H1 (cell line): ENCODE measurements around the gene DPEP2NB. TPM values are rescaled to one million over a fixed set of nuclear protein-coding genes. Genes with fewer than 3 reads are reported as not detected.

Experiments
- ASH2L ChIP-seq: fragments of 200-600, 300-600 bp; sonication (generic); IDR thresholded peaks from one replicate; pipeline ENCODE4 v1.7.1; 2017; ENCODE audit warnings: low read length
- EP300 ChIP-seq, 2 experiments: IDR thresholded peaks; 1 replicate in 1 of 2; 2 replicates in 1 of 2; pipeline ENCODE4 v1.6.1; 2011 to 2012; ENCODE audit warnings: low read depth in 2 of 2, low read length in 2 of 2, mild to moderate bottlenecking in 2 of 2, borderline replicate concordance in 1 of 2, inconsistent platforms in 1 of 2, moderate library complexity in 1 of 2
- JUN ChIP-seq: IDR thresholded peaks from 2 replicates; pipeline ENCODE4 v1.6.1; 2011; ENCODE audit warnings: low read depth, mild to moderate bottlenecking, improper control_type of control experiment, low read length
- MAFK ChIP-seq: IDR thresholded peaks from 2 replicates; pipeline ENCODE4 v1.6.1; 2012; ENCODE audit warnings: low read depth, mild to moderate bottlenecking, improper control_type of control experiment, low read length
- polyA plus RNA-seq, 7 experiments: library from polyadenylated mRNA; depleted of rRNA in 3 of 7; stranded (reverse) in 5 of 7; unstranded in 2 of 7; fragments of >200 nt in 5 of 7; fragments of 200-250 nt in 2 of 7; gene quantifications; 1 replicate in 5 of 7; 2 replicates in 1 of 7; 4 replicates in 1 of 7; pipeline versions ENCODE4 v1.2.1 to v1.2.3, GENCODE V29; 2011 to 2013; ENCODE audit warnings: missing spikeins in 2 of 7, mixed read lengths in 2 of 7
- total RNA-seq: library from RNA; stranded (reverse); fragmentation: NEBNext Ultra II Directional; extraction: Animal tissue kit (Norgen Biotek cat#: 25700); gene quantifications from 2 replicates; pipeline ENCODE4 v1.2.1, GENCODE V29; 2021

The DPEP2NB gene
- total and polyA plus RNA-seq, 2 of the 8 experiments (the other 6 are each of a cell fraction or from before 2014, with no cell fraction given): not detected

DNA sequence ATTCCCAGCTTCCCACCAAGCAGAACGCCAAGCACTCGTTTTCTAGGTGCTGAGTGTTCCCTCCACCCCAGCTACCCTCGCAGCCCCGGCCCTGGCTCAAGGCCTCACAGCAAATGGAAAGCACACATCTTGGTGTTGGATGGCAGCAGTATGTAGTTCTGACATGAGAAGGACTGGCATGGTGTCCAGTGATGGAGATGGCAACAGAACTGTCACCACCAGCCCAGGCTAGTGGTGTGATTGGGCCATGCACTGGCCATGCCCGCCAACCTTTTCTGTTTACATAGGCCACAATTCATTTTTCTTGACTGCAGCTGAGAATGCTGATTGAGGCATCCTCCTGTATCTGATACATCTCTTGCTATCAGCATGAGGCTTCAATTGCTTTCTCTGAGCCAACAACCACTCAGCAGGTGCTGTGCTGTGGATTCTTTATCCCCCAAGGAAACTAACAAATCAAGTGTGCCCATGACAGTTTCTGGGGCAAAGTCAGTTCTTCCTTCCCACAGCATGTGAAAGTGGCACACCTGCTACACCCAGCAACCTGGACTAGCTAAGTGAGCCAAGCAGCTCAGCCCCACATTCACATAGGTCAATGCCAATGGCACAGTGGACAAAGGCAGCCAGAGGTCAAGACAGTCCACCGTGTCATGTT is 51.1 kb downstream of the DPEP2NB start (continued):
- TF ChIP-seq MAFK (no peak), ASH2L (no peak), EP300 (IDR thresholded peaks at IDR 0.05; ENCODE audit: borderline replicate concordance in 1 of 2, low read depth in 2 of 2, low read length in 2 of 2) (no peak), JUN (no peak)
